NCI-H146 (cell line): ENCODE measurements around the gene COPZ2.

Experiments
- DNase-seq: peaks from one replicate; lab custom pipeline; 2025; lab: John Stamatoyannopoulos, UW

COPZ2 gene

DNA sequence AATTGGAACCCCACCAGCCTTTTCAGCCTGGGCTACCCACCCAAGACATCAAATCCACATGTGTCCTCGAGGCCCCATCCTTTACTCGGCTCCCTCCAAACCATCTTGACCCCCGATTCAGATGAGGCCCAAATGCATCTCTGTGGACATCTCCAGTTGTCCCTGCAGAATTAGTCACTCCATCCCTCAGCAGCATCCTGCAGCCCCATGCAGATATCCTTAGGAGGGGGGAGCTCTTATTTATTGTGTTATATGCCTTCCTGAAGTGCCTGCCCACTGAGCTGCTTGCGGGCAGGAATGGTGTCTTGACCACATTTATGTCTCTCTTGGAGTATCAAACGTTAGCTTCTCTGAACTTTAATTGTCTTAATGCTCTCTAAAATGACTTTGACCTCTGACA, 51.1 kb downstream of the COPZ2 start:
- DNase-seq: no peak

DNA sequence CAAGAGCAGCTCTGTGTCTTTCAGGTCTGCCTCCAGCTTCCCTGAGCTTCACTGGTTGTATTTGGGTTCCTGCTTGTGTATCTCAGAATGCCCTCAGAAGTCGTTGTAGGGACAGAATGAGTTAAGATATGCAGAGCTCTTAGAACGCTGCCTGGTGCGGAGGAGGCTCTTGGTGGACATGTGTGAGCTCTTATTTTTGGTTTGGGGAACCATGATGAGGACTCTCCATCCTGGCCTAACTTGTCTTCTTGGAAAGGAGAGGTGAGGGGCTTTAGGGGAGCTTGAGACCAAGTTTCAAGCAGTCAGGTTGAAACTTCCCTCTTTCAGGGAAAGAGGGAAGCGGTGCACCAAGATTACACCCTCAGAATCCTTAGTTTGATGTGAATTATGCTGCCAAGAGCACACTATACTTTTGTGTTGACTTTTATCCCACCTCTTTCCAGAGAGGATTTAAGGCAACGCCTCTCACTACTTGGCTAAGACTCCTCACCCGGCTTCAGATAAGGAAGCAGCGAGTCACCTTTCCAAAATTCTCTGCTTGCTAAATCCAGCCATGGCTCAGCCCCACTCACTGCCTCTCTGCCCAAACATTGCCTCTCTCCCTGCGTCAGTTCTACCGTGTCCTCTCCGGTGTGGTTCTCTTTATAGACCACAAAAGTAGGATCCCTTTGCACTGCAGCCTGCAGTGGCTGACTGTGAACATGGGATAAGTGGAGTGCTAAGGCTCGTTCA, 53.9 kb downstream of the COPZ2 start:
- no peak for DNase-seq

DNA sequence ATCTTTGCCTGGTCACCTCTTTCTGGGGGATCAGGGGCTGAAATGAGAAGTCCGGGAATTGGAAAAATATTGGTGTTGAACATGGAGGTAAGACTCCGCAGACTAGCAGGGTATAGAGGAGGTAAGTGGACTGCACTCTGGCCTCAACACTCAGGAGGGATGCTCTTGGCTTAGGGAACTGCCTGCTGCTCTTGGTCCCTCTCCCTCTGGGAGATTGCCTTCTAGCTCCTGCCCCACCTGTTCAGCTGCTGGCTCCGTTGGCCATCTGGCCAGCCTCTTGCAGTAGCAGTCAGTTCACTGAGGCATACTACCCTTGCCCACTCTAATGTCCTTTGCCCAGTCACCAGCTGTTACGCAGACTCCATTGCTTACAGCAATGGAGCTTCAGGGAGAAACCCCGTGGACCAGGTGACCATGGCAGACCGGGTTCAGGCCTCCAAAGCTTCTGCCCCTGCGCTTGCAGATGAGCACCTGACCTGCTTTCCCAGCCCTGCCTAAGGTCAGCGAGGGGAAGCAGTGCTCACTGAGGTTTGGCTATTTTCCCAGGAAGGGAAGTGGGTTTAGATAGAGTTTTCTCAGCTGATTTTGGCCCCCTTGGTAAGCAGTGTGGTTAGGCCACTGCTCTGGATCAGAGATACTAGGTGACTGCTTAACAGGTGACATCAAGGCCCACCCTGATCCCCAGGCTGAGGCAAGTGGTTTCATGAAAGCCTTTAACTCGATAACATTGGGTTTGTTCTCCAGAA, 54.8 kb downstream of the COPZ2 start:
- DNase-seq: no peak

DNA sequence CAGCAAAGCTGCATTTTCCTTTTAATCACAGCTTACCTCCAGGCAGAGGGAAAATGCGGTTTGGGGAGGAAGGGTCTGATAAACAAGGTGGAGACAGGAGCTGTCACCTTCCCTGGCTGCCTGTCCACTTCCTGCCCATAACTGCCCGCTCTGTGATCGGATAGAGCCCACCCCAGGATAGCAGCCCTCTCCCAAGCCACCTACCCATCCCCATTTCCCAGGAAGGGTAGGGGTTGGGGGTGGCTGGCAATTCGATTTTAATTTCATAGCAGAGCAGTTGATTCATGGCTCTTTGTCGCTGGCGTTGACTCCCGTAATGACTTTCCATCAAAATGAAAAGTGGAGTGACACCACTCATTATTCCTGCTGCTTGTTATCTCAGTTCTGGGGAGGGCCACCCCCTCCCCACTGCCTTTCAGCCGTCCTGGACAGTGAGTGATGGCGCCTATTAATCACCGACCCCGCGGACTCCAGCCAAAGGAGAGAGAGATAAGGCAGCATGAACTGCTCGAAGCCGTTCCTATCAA, 55.4 kb downstream of the COPZ2 start:
- DNase-seq: peak; percentile 22

DNA sequence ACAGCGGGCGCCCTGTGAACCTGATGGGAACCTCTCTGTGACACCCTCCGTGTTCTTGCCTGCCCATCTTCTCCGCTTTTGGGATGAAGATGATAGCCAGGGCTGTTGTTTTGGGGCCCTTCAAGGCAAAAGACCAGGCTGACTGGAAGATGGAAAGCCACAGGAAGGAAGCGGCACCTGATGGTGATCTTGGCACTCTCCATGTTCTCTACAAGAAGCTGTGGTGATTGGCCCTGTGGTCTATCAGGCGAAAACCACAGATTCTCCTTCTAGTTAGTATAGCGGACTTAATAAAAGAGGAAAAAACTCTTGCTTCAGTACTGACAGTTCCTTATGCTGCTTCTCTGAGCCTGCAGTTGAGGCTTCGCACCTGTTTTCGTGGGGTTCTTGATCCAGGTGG, 56.1 kb downstream of the COPZ2 start:
- no peak for DNase-seq

DNA sequence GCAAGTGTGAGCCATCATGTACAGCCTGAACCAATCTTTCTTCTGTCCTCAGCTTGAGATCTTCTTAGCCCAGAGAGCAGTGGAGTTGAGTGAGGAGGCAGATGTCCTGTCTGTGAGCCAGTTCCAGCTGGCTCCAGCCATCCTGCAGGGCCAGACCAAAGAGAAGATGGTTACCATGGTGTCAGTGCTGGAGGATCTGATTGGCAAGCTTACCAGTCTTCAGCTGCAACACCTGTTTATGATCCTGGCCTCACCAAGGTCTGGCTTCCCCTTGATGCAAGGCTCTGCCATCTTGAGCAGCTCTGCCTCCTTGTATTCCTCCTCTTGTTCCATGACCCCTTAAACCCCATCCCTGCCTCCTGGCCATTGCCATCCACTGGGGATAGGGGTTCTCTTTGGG, 57.1 kb downstream of the COPZ2 start:
- DNase-seq: peak; percentile 53

DNA sequence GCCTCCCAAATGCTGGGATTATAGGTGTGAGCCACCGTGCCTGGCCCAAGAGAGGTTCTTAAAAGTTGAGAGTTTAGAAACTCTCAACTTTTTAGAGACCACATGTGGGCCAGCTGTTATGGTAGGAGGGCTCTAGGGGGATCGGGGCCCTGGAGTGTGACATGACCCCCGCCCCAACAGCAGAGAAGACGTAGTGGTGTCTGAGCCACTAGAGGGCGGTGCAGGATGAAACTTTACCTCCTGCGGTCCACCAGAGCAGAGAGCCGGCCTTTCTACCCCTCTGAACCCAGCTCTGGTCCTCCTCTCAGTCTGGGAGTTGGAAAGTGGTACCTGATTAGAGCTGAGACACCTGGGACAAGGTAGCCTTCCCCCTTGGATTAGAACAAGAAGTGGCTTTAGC, 59.3 kb downstream of the COPZ2 start:
- peak; percentile 67 for DNase-seq
